K562 (cell line): Measurements from ENCODE around the gene RGS7.

ENCODE experiments used
- ATF2 ChIP-seq: sonication (generic); formaldehyde crosslinking; IDR thresholded peaks from 2 replicates; pipeline ENCODE4 v1.8.1; 2022; ENCODE audit warnings: missing genetic modification reagents
- CTCF ChIP-seq, 3 experiments: IDR thresholded peaks in 2 of 3; conservative IDR thresholded peaks in 1 of 3; 2 replicates each; pipeline ENCODE4 v1.5.1; 2011 to 2012; ENCODE audit warnings: low read length in 3 of 3, mild to moderate bottlenecking in 3 of 3, control low read depth in 2 of 3, improper control_type of control experiment in 1 of 3, inconsistent platforms in 1 of 3, low read depth in 1 of 3, mixed read lengths in 1 of 3, moderate library complexity in 1 of 3; ENCODE audit not compliant: insufficient read depth in 2 of 3
- EP300 ChIP-seq: IDR thresholded peaks from 2 replicates; pipeline ENCODE4 v1.6.1; 2012; ENCODE audit warnings: low read length, improper control_type of control experiment
- EZH2 ChIP-seq: IDR thresholded peaks from 2 replicates; pipeline ENCODE4 v1.6.1; 2012; ENCODE audit warnings: low read depth, mild to moderate bottlenecking, inconsistent platforms, low read length, borderline replicate concordance
- FOXK2 ChIP-seq, 2 experiments: fragments of 450-650 bp; IDR thresholded peaks in 1 of 2; conservative IDR thresholded peaks in 1 of 2; 2 replicates each; pipeline ENCODE4 v1.6.1; 2016; ENCODE audit warnings: low read depth in 2 of 2, mild to moderate bottlenecking in 1 of 2
- FOXM1 ChIP-seq, 2 experiments: fragments of 450-650 bp in 1 of 2; sonication (generic) in 1 of 2; formaldehyde crosslinking in 1 of 2; IDR thresholded peaks; 2 replicates each; pipeline versions ENCODE4 v1.6.1 to v1.9.0; 2017 to 2022; ENCODE audit warnings: low read depth in 2 of 2, mild to moderate bottlenecking in 2 of 2, missing genetic modification reagents in 1 of 2, moderate library complexity in 1 of 2
- KHSRP ChIP-seq: fragments of 450-650 bp; IDR thresholded peaks from 2 replicates; pipeline ENCODE4 v1.6.1; 2017
- MAFG ChIP-seq: fragments of 450-650 bp; conservative IDR thresholded peaks from 2 replicates; pipeline ENCODE4 v1.6.1; 2016; ENCODE audit warnings: missing genetic modification characterization, missing compliant biosample characterization
- MAZ ChIP-seq, 2 experiments: fragments of 450-650 bp in 1 of 2; sonication (generic) in 1 of 2; formaldehyde crosslinking; IDR thresholded peaks in 1 of 2; conservative IDR thresholded peaks in 1 of 2; 2 replicates each; pipeline versions ENCODE4 v1.4.0 to v1.5.0; 2020; ENCODE audit warnings: mild to moderate bottlenecking in 1 of 2, missing genetic modification reagents in 1 of 2
- MXI1 ChIP-seq: IDR thresholded peaks from 2 replicates; pipeline ENCODE4 v1.6.1; 2011; ENCODE audit warnings: low read depth, mild to moderate bottlenecking, improper control_type of control experiment, low read length
- PML ChIP-seq: IDR thresholded peaks from 2 replicates; pipeline ENCODE4 v1.6.1; 2012; ENCODE audit warnings: low read length, inconsistent platforms
- TAF1 ChIP-seq: IDR thresholded peaks from 2 replicates; pipeline ENCODE4 v1.6.1; 2011; ENCODE audit warnings: mild to moderate bottlenecking, low read length, moderate library complexity; ENCODE audit not compliant: insufficient read depth, control insufficient read depth, severe bottlenecking; ENCODE audit errors: extremely low read depth
- ZBTB34 ChIP-seq: fragments of 250-450 bp; sonication (Bioruptor Pico); IDR thresholded peaks from 2 replicates; pipeline ENCODE4 v1.8.0; 2021; ENCODE audit warnings: mild to moderate bottlenecking, moderate library complexity
- ZNF232 ChIP-seq: sonication (generic); formaldehyde crosslinking; IDR thresholded peaks from 2 replicates; pipeline ENCODE4 v1.8.0; 2022; ENCODE audit warnings: mild to moderate bottlenecking, missing genetic modification reagents

GRCh38 chr1:241213139-241213538 is 143.9 kb downstream of the RGS7 start:
- no peak for TF ChIP-seq MAFG (tag)
- no peak for TF ChIP-seq FOXM1 (IDR thresholded peaks at IDR 0.05; ENCODE audit: low read depth)
- TF ChIP-seq FOXM1 (CRISPR knock-in tag; IDR thresholded peaks at IDR 0.05; ENCODE audit: low read depth) = no peak
- TF ChIP-seq MXI1 = no peak
- no peak for TF ChIP-seq MAZ (CRISPR knock-in tag; conservative IDR thresholded peaks at IDR 0.05 in 1 of 2, IDR thresholded peaks at IDR 0.05 in 1 of 2)
- no peak for TF ChIP-seq ZNF232
- TF ChIP-seq FOXK2 (conservative IDR thresholded peaks at IDR 0.05 in 1 of 2, IDR thresholded peaks at IDR 0.05 in 1 of 2; ENCODE audit: low read depth in 2 of 2) = no peak
- TF ChIP-seq ATF2 (CRISPR knock-in tag) = no peak
- no peak for TF ChIP-seq CTCF (IDR thresholded peaks at IDR 0.05 in 2 of 3, conservative IDR thresholded peaks at IDR 0.05 in 1 of 3; ENCODE audit: insufficient read depth in 2 of 3, low read depth in 1 of 3, low read length in 3 of 3)
- TF ChIP-seq EZH2 = no peak
- no peak for TF ChIP-seq ZBTB34 (CRISPR knock-in tag)
- no peak for TF ChIP-seq EP300
- TF ChIP-seq KHSRP = no peak
- TF ChIP-seq TAF1 = no peak
- no peak for TF ChIP-seq PML
